HepG2 (cell line): ENCODE results near the gene RRP36. TPM values are rescaled to one million over a fixed set of nuclear protein-coding genes. Genes with fewer than 3 reads are reported as not detected.

ENCODE experiments used
- CEBPB ChIP-seq: IDR thresholded peaks from 2 replicates; pipeline ENCODE4 v1.6.1; 2011; ENCODE audit warnings: low read depth, low read length, improper control_type of control experiment, borderline replicate concordance
- ETV5 ChIP-seq: IDR thresholded peaks from 2 replicates; pipeline ENCODE4 v1.6.1; 2018; ENCODE audit warnings: missing biosample characterization, missing genetic modification reagents, inconsistent platforms, borderline replicate concordance
- HIVEP1 ChIP-seq: sonication (generic); formaldehyde crosslinking; IDR thresholded peaks from 2 replicates; pipeline ENCODE4 v1.4.0; 2020; ENCODE audit warnings: mild to moderate bottlenecking, missing genetic modification reagents
- HNRNPH1 ChIP-seq: fragments of 200-400 bp; formaldehyde crosslinking; optimal IDR thresholded peaks from 2 replicates; pipeline ENCODE3; 2017; ENCODE audit warnings: mild to moderate bottlenecking, low read depth, low read length
- KLF16 ChIP-seq, 2 experiments: sonication (generic) in 1 of 2; formaldehyde crosslinking in 1 of 2; IDR thresholded peaks; 2 replicates each; pipeline versions ENCODE4 v1.6.1 to v1.8.0; 2016 to 2023; ENCODE audit warnings: missing genetic modification reagents in 2 of 2, missing compliant biosample characterization in 1 of 2
- MLLT10 ChIP-seq: sonication (generic); formaldehyde crosslinking; IDR thresholded peaks from 2 replicates; pipeline ENCODE4 v1.4.0; 2020; ENCODE audit warnings: missing genetic modification reagents
- NFIC ChIP-seq: IDR thresholded peaks from 2 replicates; pipeline ENCODE4 v1.6.1; 2012; ENCODE audit warnings: mild to moderate bottlenecking, low read length, inconsistent platforms
- NFYC ChIP-seq: IDR thresholded peaks from 2 replicates; pipeline ENCODE4 v1.6.1; 2016; ENCODE audit warnings: missing genetic modification reagents, missing compliant biosample characterization
- PCBP2 ChIP-seq: fragments of 200-400 bp; formaldehyde crosslinking; optimal IDR thresholded peaks from 2 replicates; pipeline ENCODE3; 2018; ENCODE audit warnings: low read length, low read depth; ENCODE audit not compliant: poor library complexity, severe bottlenecking
- POLR2AphosphoS2 ChIP-seq: IDR thresholded peaks from 2 replicates; pipeline ENCODE4 v1.6.1; 2011; ENCODE audit warnings: low read depth, low read length, improper control_type of control experiment
- REXO4 ChIP-seq: sonication (generic); formaldehyde crosslinking; IDR thresholded peaks from 2 replicates; pipeline ENCODE4 v1.8.0; 2022; ENCODE audit warnings: missing genetic modification reagents, mild to moderate bottlenecking, borderline replicate concordance
- ZFP62 ChIP-seq: sonication (generic); formaldehyde crosslinking; IDR thresholded peaks from 2 replicates; pipeline ENCODE4 v1.4.0; 2020; ENCODE audit warnings: missing genetic modification reagents
- ZFP90 ChIP-seq: sonication (generic); formaldehyde crosslinking; IDR thresholded peaks from 2 replicates; pipeline ENCODE4 v1.8.0; 2022; ENCODE audit warnings: missing genetic modification reagents, mild to moderate bottlenecking, inconsistent platforms, borderline replicate concordance
- ZNF12 ChIP-seq: sonication (generic); formaldehyde crosslinking; IDR thresholded peaks from 2 replicates; pipeline ENCODE4 v1.5.0; 2020; ENCODE audit warnings: missing genetic modification reagents
- ZNF224 ChIP-seq: sonication (generic); formaldehyde crosslinking; IDR thresholded peaks from 2 replicates; pipeline ENCODE4 v1.5.0; 2020; ENCODE audit warnings: mild to moderate bottlenecking, missing genetic modification reagents
- ZNF431 ChIP-seq: sonication (generic); formaldehyde crosslinking; IDR thresholded peaks from 2 replicates; pipeline ENCODE4 v1.9.0; 2022; ENCODE audit warnings: missing genetic modification reagents, low read depth, mild to moderate bottlenecking, borderline replicate concordance
- ZNF577 ChIP-seq: sonication (generic); formaldehyde crosslinking; IDR thresholded peaks from 2 replicates; pipeline ENCODE4 v1.4.0; 2020; ENCODE audit warnings: mild to moderate bottlenecking, low read depth, missing genetic modification reagents, borderline replicate concordance
- ZNF614 ChIP-seq: IDR thresholded peaks from 2 replicates; pipeline ENCODE4 v1.6.1; 2018; ENCODE audit warnings: missing biosample characterization, missing genetic modification reagents, inconsistent platforms, borderline replicate concordance
- ZNF737 ChIP-seq: sonication (generic); formaldehyde crosslinking; IDR thresholded peaks from 2 replicates; pipeline ENCODE4 v1.5.0; 2020; ENCODE audit warnings: missing genetic modification reagents, mild to moderate bottlenecking, borderline replicate concordance
- ZNF788 ChIP-seq: sonication (generic); formaldehyde crosslinking; IDR thresholded peaks from 2 replicates; pipeline ENCODE4 v1.5.0; 2020; ENCODE audit warnings: mild to moderate bottlenecking, missing genetic modification reagents, borderline replicate concordance
- polyA plus RNA-seq, 8 experiments: library from polyadenylated mRNA; depleted of rRNA in 3 of 8; stranded (reverse) in 7 of 8; unstranded in 1 of 8; fragments of >200 nt; fragmentation: Illumina TruSeq in 4 of 8; extraction: Trizol in 4 of 8; gene quantifications; 2 replicates each; pipeline versions ENCODE4 v1.2.1 to v1.2.3, GENCODE V29; 2011 to 2016; ENCODE audit warnings: low read depth in 4 of 8, missing spikeins in 1 of 8, mixed read lengths in 1 of 8; ENCODE audit not compliant: insufficient read depth in 1 of 8
- total RNA-seq, 5 experiments: library from RNA; depleted of rRNA; stranded (reverse); fragments of >200 nt; fragmentation: Illumina TruSeq; extraction: Trizol; gene quantifications; 2 replicates each; pipeline ENCODE4 v1.2.3, GENCODE V29; 2016; ENCODE audit warnings: low read depth in 1 of 5
- TF ChIP-seq, protein P1 (sequence below): IDR thresholded peaks from 2 replicates; pipeline ENCODE4 v1.6.1; 2016; ENCODE audit warnings: low read depth
- TF ChIP-seq, protein P2 (sequence below): sonication (generic); formaldehyde crosslinking; IDR thresholded peaks from 2 replicates; pipeline ENCODE4 v1.5.1; 2020; ENCODE audit warnings: missing genetic modification reagents, mild to moderate bottlenecking, borderline replicate concordance
- TF ChIP-seq, protein P3 (sequence below): sonication (generic); formaldehyde crosslinking; IDR thresholded peaks from 2 replicates; pipeline ENCODE4 v1.5.1; 2020; ENCODE audit warnings: missing genetic modification reagents, mild to moderate bottlenecking, borderline replicate concordance

The RRP36 gene
- total and polyA plus RNA-seq, 2 of the 13 experiments (the other 11 are each of a cell fraction or from before 2014, with no cell fraction given) = 29.5 to 144 TPM

DNA sequence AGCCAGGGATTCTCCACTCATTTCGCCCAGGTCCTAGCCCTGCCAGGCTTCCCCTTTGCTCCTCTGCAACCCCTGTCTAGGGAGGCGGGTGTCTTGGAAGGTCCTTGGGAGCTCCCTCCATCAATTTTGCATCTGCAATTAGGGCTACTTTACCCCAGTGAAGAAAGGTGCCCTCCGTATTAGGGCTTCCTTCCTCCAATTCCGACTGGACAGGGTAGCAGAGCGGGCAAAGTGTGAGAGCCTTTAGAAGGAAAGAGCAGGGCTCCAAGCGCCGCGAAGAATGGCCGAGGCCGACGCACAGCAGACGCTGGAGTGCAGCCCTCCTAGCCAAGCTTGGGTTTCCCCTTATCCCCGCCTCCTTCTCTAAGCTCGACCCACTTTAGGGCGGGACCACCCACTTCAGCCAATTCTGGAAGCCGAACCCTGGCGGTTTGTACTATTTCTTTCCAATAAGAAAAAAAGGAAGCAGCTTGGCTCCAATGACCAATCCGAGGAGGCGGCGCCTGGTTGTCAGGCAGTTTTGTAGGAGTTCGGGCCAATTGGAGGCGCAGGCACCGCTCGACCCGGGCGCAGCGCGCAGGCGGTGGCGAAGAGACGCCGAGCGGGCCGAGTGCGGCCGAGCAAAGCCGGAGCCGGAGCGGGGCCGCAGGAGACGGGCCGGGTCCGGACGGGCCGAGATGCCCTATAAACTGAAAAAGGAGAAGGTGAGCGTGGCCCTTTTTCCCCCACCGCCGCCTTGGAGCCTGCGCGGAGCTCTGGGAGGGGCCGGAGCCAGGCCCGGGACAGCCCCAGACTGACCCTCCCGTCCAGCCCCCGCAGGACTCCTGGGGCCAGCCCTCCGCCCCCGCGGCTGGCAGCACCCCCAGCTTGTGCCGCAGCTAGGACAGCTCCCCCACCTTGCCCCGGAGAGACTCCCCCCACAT is 37.2 kb upstream of the RRP36 start, which contains the start of gene PPP2R5D (continued):
- TF ChIP-seq, protein P1, sequence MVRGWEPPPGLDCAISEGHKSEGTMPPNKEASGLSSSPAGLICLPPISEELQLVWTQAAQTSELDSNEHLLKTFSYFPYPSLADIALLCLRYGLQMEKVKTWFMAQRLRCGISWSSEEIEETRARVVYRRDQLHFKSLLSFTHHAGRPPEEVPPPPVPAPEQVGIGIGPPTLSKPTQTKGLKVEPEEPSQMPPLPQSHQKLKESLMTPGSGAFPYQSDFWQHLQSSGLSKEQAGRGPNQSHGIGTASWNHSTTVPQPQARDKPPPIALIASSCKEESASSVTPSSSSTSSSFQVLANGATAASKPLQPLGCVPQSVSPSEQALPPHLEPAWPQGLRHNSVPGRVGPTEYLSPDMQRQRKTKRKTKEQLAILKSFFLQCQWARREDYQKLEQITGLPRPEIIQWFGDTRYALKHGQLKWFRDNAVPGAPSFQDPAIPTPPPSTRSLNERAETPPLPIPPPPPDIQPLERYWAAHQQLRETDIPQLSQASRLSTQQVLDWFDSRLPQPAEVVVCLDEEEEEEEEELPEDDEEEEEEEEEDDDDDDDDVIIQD (CRISPR knock-in tag) = no peak; the same call in 1 of the 2 replicates
- TF ChIP-seq CEBPB (no peak), MLLT10 (CRISPR knock-in tag) (no peak), ZNF12 (no peak), ZNF431 (no peak), HNRNPH1 (no peak), ZNF614 (CRISPR knock-in tag) (peak; percentile 84), POLR2AphosphoS2 (no peak), PCBP2 (no peak), ZNF224 (CRISPR knock-in tag) (peak; percentile 34; the same call in 1 of the 2 replicates), NFIC (no peak), ZFP62 (CRISPR knock-in tag) (0 out of 2 replicates have a peak, but pooled peaks have one; percentile 43), KLF16 (CRISPR knock-in tag; IDR thresholded peaks at IDR 0.05) (peak in 1 of 2 experiments; percentile 80; a peak in 1 of 4 replicates), HIVEP1 (CRISPR knock-in tag) (no peak; the same call in 1 of the 2 replicates), ZNF737 (CRISPR knock-in tag) (no peak), ZNF788 (CRISPR knock-in tag) (peak; percentile 53; the same call in 1 of the 2 replicates), ETV5 (0 out of 2 replicates have a peak, but pooled peaks have one; percentile 43), ZFP90 (peak; percentile 84; the same call in 1 of the 2 replicates), ZNF577 (no peak), REXO4 (no peak), NFYC (CRISPR knock-in tag) (peak; percentile 90)
- TF ChIP-seq, protein P2, sequence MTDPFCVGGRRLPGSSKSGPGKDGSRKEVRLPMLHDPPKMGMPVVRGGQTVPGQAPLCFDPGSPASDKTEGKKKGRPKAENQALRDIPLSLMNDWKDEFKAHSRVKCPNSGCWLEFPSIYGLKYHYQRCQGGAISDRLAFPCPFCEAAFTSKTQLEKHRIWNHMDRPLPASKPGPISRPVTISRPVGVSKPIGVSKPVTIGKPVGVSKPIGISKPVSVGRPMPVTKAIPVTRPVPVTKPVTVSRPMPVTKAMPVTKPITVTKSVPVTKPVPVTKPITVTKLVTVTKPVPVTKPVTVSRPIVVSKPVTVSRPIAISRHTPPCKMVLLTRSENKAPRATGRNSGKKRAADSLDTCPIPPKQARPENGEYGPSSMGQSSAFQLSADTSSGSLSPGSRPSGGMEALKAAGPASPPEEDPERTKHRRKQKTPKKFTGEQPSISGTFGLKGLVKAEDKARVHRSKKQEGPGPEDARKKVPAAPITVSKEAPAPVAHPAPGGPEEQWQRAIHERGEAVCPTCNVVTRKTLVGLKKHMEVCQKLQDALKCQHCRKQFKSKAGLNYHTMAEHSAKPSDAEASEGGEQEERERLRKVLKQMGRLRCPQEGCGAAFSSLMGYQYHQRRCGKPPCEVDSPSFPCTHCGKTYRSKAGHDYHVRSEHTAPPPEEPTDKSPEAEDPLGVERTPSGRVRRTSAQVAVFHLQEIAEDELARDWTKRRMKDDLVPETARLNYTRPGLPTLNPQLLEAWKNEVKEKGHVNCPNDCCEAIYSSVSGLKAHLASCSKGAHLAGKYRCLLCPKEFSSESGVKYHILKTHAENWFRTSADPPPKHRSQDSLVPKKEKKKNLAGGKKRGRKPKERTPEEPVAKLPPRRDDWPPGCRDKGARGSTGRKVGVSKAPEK = no peak
- TF ChIP-seq, protein P3, sequence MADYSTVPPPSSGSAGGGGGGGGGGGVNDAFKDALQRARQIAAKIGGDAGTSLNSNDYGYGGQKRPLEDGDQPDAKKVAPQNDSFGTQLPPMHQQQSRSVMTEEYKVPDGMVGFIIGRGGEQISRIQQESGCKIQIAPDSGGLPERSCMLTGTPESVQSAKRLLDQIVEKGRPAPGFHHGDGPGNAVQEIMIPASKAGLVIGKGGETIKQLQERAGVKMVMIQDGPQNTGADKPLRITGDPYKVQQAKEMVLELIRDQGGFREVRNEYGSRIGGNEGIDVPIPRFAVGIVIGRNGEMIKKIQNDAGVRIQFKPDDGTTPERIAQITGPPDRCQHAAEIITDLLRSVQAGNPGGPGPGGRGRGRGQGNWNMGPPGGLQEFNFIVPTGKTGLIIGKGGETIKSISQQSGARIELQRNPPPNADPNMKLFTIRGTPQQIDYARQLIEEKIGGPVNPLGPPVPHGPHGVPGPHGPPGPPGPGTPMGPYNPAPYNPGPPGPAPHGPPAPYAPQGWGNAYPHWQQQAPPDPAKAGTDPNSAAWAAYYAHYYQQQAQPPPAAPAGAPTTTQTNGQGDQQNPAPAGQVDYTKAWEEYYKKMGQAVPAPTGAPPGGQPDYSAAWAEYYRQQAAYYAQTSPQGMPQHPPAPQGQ (CRISPR knock-in tag) = no peak
